T follicular helper cell (primary cell): ENCODE data around the gene SLC9A2.
A peak's percentile ranks its signal among the peaks of the same experiment; 100 is the strongest.

ENCODE experiments used
- DNase-seq: peaks from one replicate; pipeline ENCODE4 v3.0.0-alpha.2; 2020; ENCODE audit warnings: low read depth

The SLC9A2 gene

GRCh38 chr2:102735416-102736109 lies 116.2 kb downstream of the SLC9A2 start:
- DNase-seq: no peak

DNA sequence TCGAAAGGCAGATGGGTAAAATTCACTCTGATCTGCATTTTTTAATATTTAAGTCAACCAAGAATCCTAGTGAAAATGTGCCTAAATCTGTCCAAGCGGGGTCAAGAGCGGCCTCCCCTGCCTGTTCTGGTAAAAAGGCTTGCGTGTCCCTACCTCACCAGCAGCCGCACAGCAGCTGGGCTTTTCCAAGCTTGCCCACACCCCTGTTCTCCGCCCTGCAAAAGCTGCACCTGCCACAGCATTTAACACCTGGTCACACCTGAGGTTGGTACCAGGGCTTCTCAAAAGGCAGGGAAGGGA lies 116.7 kb downstream of the SLC9A2 start:
- no peak for DNase-seq

DNA sequence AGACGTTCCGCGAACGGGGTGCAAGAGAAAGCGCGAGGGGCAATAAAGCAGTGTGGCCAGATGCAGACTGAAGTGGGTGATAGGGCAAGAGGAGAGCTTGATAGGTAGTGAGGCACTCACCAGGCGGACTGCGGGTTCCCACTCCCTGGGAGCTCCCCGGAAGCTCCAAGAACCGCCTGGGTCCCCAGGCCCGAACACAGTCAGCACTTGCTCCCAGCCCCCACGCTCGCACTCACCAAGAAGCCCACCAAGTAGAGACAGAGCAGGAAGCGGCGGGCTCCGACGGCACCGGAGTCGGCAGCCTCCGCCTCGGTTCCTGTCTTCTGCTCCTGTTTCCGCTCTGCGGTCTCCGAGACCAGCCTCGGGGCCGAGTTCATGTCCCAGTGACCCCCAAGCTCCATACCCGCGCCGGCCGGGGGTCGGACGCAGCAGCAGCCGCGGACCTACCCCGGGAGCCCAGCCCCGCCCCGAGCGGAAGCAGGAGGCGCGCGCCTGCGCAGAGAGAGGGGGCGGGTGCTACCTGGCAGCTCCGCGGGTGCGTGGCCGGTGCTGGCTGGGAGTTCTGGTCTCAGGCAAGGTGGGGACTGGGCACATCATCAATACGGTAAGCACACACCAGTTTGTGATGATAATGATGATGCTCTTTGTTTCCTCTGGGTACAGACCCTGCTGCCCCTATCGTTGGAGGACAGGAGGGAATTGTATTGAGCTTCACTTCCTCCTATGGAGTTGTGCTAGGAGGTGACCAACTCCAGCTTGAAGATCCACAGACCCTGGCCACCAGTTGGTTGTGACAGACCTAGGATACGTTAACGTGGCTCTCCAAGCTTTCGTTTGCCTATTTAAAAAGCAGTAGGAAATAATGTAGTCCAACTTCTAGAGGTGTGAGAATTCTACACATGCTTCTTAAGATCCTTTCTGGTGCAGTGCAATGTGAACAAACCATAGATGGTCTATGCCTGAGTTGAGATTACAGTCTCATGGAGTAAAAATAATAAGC lies 117.4 kb downstream of the SLC9A2 start:
- peak; percentile 75 for DNase-seq

DNA sequence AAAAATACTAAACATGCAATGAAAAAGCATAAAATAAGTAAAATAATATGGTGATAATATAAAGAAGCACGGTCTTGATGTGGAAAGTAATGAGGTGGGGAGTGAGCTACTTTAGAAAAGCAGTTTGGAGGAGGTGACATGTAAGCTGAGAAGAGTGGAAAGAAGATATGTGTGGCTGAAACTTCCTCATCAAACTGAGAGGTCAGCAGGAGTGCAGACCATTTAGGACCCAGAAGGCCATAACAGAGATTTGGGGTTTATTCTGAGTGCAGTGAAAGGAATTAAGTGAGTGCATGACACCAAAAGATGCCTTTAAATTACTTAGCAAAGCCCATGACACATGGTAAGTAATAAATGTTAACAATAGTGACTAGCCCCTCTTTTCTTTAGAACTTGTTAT lies 118.1 kb downstream of the SLC9A2 start:
- no peak for DNase-seq

GRCh38 chr2:102743259-102743658 lies 123.9 kb downstream of the SLC9A2 start:
- DNase-seq: no peak

GRCh38 chr2:102748107-102748506 lies 128.8 kb downstream of the SLC9A2 start:
- DNase-seq: no peak

- DNase-seq: no peak
These were observed 130.6 kb downstream of the SLC9A2 start for GRCh38 chr2:102749938-102750337.

- no peak for DNase-seq
These were observed 134.3 kb downstream of the SLC9A2 start for GRCh38 chr2:102753563-102754159.

DNA sequence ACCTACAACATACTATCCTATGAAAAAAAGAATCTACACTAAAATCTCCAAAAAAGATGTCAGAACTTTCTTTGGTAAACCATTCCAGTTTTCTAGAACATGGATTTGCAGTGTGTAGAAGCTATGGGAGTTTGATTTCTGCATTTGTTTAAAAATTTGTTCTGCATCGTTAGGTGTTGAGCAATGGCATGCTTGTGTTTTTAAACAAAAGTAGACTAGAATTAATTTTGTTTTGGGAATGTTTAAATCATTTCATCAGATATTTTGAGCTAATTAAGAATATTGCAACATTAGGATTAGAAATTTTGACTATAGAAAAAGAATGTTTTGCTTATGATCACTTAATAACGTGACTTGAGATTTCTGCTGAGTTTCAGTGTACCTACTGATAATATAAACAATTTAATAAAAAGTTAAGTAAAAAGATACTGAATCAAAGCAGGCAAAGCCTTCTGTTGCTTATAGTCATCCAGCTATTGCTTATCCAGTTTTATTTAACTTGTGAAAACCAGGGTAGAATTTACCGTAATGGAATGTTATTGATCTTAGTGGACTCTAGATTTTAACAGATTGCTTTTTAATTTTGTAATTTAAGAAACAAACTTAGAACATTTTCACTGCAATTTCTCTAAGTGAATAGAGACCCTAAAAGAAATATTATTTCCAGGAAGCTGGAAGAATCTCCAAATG lies 135.2 kb downstream of the SLC9A2 start:
- DNase-seq: no peak

DNA sequence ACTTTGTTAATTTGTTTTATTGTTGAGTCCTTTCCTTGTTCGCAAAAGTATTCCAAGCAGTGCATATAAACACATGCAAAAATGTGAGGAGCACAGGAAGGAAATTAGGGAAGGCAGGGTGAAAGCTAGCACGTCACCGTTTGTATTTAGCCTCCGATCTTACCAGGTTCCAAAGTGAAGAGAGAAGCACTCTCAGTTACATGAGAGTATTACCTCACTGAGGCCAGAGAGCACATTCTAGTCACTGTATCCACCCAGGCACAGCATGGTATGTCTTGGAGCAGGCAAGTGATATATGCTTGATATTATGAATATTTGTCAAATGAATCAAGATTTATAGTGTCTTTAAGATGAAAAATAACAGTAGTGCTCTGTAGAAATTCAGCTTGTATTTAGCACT lies 135.9 kb downstream of the SLC9A2 start:
- DNase-seq: no peak

GRCh38 chr2:102758439-102758838 lies 139.1 kb downstream of the SLC9A2 start:
- DNase-seq: no peak
